Measurements from ENCODE around the gene KCP. TPM values are rescaled to one million over a fixed set of nuclear protein-coding genes. Genes with fewer than 3 reads are reported as not detected.

Gene KCP
- total and polyA plus RNA-seq, 7 experiments from 2014 or later: 0.10 to 1.6 (median 0.24) TPM; not detected in 3

Other genes with a start within 250 kb of the KCP start
- gene GARIN1A, start 238.4 kb downstream of the KCP start, total RNA-seq: 1 to 10 TPM in 4 of 5 experiments, under 1 TPM in 1; 0.70 to 2.8 (median 1.8) TPM
- not detected for gene GARIN1A, start 238.4 kb downstream of the KCP start, polyA plus RNA-seq
- gene CALU, start 171.3 kb downstream of the KCP start, total RNA-seq: 10 to 100 TPM; 18.6 to 36.2 (median 22.6) TPM
- 10 to 100 TPM; 19.2 to 22.2 TPM for gene CALU, start 171.3 kb downstream of the KCP start, polyA plus RNA-seq
- not detected for gene OPN1SW, start 134.9 kb downstream of the KCP start, total RNA-seq
- not detected for gene OPN1SW, start 134.9 kb downstream of the KCP start, polyA plus RNA-seq
- 10 to 100 TPM in 1 of 5 experiments, 1 to 10 TPM in 4; 6.7 to 14.0 (median 9.6) TPM for gene CCDC136, start 118.7 kb downstream of the KCP start, total RNA-seq
- 1 to 10 TPM in 1 of 2 donors, under 1 TPM in 1; 0.70 to 1.6 TPM for gene CCDC136, start 118.7 kb downstream of the KCP start, polyA plus RNA-seq
- gene FLNC, start 80.3 kb downstream of the KCP start, total RNA-seq: under 1 TPM in 2 of 5 experiments, not detected in 3; 0.05 to 0.19 TPM
- not detected for gene FLNC, start 80.3 kb downstream of the KCP start, polyA plus RNA-seq
- gene ATP6V1F, start 47.9 kb downstream of the KCP start, total RNA-seq: 100 to 1,000 TPM in 2 of 5 experiments, 10 to 100 TPM in 3; 58.4 to 116 (median 79.1) TPM
- 100 to 1,000 TPM; 339 to 340 TPM for gene ATP6V1F, start 47.9 kb downstream of the KCP start, polyA plus RNA-seq
- gene IRF5, start 27.2 kb upstream of the KCP start, total RNA-seq: 10 to 100 TPM in 1 of 5 experiments, 1 to 10 TPM in 4; 1.7 to 33.2 (median 4.6) TPM
- under 1 TPM; 0.38 to 0.95 TPM for gene IRF5, start 27.2 kb upstream of the KCP start, polyA plus RNA-seq
- gene TNPO3, start 144.4 kb upstream of the KCP start, total RNA-seq: 10 to 100 TPM; 28.6 to 40.6 (median 39.6) TPM
- 10 to 100 TPM; 30.4 to 37.7 TPM for gene TNPO3, start 144.4 kb upstream of the KCP start, polyA plus RNA-seq
- 10 to 100 TPM in 1 of 5 experiments, 1 to 10 TPM in 4; 1.8 to 14.8 (median 3.6) TPM for gene TSPAN33, start 234.0 kb upstream of the KCP start, total RNA-seq
- gene TSPAN33, start 234.0 kb upstream of the KCP start, polyA plus RNA-seq: 10 to 100 TPM in 1 of 2 donors, 1 to 10 TPM in 1; 3.3 to 13.0 TPM

Measured in naive thymus-derived CD4-positive, alpha-beta T cell (primary cell).